HG03108 (cell line): Measurements from ENCODE around the gene PRPF19.

Source experiments
- ATAC-seq: cut with Tn5 transposase; IDR thresholded peaks from one replicate; pipeline ENCODE4 v1.9.1; 2021; ENCODE audit warnings: moderate library complexity; ENCODE audit not compliant: unreplicated experiment

The PRPF19 gene

GRCh38 chr11:60876168-60876485 lies 30.3 kb downstream of the PRPF19 start:
- no peak for ATAC-seq

GRCh38 chr11:60875366-60876167 lies 30.8 kb downstream of the PRPF19 start:
- no peak for ATAC-seq

GRCh38 chr11:60874421-60875365 lies 31.7 kb downstream of the PRPF19 start:
- no peak for ATAC-seq

- ATAC-seq = no peak
Observed at GRCh38 chr11:60873533-60873932, 32.9 kb downstream of the PRPF19 start.

- no peak for ATAC-seq
Observed at GRCh38 chr11:60872961-60873524, 33.3 kb downstream of the PRPF19 start.

- ATAC-seq = no peak
Observed at GRCh38 chr11:60872124-60872960, 34.0 kb downstream of the PRPF19 start.

DNA sequence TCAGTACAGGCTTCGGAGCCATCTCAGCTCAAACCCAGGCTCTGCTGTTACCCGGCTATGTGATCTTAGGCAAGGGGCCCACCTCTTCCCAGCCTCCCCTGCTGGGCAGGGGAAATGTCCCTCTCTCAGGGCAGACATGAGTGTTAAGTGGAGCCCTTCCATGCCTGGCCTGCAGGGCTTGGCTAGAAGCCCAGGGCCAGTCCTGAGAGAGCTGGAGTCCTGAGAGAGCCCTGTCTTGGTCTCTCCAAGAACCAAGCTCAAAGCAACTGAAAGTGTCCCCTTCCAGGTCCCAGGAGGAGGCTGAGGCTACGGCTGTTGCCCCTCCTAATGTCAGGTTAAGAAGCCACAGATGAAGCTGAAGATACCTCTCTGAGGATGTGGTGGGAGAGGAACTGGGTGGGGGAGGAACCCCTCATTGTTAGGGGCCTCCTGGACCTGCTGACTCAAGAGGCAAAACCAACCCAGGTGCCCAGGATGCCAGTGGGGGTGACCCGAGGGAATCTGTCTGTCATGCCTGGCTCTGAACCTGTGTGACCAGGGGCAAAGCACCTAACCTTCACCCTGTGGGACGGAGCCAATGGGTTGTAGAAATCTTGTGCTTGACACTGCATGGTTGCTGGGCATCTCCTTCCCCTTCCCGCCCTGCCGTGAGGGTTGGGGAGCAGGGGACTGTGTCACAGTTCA lies 34.9 kb downstream of the PRPF19 start:
- ATAC-seq = no peak

DNA sequence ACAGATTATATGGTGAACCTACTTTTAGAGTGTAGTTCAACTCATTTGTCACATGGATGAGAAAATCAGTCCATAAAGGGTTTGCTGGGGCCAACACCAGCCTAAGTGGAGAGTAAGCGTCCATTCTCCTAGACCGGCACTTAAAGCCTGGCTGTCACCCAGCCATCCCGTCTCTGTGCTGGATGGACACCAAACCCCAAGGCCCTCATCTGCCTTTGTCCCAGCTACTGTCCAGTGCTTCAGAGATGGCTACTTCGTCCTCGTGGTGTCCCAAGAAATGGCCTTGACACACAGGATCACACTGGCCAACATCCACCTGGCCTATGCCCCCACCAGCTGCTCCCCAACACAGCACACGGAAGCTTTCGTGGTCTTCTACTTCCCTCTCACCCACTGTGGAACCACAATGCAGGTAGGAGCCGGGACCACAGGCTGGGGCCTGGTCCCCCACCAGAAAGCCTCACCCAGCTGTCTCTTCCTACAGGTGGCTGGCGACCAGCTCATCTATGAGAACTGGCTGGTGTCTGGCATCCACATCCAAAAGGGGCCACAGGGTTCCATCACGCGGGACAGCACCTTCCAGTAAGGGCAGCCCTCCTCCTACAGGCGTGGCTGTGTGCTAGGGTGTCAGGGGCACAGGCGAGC lies 35.5 kb downstream of the PRPF19 start:
- no peak for ATAC-seq

DNA sequence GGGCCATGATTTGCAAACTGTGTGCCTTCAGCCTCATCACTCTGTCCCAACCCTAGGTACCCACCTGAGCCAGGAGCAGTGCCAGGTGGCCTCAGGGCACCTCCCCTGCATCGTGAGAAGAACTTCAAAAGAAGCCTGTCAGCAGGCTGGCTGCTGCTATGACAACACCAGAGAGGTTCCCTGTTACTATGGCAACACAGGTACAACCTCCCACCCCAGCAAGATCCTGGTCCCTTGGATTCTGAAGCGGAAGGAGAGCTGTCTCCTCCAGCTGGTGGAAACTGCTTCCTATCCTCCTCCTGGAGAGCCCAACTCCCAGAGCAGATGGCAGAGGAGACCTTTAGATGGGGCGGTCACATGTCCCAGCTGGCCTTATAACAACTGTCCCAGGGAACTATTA lies 36.1 kb downstream of the PRPF19 start:
- no peak for ATAC-seq

GRCh38 chr11:60869451-60869825 lies 36.9 kb downstream of the PRPF19 start:
- ATAC-seq = no peak

- ATAC-seq = no peak
Observed at GRCh38 chr11:60868682-60869450, 37.5 kb downstream of the PRPF19 start.

DNA sequence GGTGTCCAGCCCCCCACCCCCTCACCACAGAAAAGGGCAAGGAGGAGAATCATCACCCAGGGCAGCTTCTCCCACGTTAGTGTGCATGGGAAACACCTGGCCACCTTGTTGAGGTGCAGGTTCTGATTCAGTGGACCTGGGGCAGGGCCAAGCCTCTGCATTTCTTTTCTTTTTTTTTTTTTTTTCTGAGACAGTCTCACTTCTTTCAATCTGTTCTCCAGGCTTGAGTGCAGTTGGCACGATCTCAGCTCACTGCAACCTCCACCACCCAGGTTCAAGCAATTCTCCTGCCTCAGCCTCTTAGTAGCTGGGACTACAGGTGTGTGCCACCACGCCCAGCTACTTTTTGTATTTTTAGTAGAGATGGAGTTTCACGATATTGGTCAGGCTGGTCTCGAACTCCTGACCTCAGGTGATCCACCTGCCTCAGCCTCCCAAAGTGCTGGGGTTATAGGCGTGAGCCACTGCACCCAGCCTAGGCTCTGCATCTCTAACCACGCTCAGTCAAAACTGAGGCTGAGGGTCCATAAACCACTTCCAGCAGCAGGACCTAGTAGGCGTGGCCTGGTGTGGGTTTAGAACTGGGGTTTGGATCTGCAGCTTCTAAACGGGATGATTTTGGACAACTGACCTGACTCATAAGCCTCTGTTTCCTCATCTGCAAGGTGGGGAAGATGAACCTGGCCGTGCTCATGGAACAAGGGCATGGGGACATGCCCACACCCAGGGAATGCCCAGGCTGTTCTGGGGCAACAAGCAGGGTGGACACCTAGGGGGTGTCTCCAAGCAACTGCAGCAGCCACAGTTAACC lies 38.3 kb downstream of the PRPF19 start:
- ATAC-seq = no peak

DNA sequence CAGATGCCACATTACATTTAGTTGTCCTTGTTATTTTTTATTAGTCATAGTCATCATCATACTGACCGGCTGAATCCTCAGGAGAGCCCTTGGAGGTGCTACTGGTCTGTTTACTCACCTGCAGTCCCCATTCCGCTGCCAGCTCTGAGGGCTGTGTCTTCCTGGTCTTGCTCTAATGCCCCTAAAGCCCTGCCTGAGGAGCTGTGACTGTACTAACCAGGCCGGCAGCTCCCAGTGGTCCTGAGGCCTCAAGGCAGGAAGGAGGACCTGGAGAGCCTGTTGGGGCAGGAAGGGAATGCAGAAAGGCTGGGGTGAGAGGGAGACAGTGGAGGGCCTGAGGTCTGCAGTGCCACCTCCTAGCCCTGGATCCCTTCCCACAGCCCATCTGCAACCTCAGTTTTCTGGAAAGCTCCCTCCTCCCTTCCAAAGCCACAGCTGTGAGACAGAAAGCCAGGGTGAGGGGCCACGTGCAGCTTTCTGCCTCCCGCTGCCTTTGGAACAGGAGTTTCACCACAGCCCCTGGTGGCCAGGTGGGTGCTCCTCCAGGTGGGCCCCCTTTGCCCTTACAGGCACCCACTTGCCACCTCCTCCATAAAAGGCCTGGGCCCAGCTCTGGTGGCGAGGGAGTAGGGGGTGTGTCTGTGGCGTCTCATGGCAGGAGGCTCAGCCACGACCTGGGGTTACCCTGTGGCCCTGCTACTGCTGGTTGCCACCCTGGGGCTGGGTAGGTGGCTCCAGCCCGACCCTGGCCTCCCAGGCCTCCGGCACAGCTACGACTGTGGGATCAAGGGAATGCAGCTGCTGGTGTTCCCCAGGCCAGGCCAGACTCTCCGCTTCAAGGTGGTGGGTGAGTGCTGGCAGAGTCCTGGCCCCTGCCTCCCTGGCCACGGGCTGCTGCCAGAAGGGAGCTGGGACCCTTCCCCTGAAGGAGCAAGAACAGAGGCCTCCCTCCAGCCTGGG lies 39.2 kb downstream of the PRPF19 start, which contains the start of gene ZP1:
Gene ZP1 (plus strand): TSS at position 632 of the 960 bp plus-strand sequence. CDS start 20 bp downstream, at position 652.
- ATAC-seq = no peak

- no peak for ATAC-seq
Observed at GRCh38 chr11:60864856-60865513, 41.4 kb downstream of the PRPF19 start.

DNA sequence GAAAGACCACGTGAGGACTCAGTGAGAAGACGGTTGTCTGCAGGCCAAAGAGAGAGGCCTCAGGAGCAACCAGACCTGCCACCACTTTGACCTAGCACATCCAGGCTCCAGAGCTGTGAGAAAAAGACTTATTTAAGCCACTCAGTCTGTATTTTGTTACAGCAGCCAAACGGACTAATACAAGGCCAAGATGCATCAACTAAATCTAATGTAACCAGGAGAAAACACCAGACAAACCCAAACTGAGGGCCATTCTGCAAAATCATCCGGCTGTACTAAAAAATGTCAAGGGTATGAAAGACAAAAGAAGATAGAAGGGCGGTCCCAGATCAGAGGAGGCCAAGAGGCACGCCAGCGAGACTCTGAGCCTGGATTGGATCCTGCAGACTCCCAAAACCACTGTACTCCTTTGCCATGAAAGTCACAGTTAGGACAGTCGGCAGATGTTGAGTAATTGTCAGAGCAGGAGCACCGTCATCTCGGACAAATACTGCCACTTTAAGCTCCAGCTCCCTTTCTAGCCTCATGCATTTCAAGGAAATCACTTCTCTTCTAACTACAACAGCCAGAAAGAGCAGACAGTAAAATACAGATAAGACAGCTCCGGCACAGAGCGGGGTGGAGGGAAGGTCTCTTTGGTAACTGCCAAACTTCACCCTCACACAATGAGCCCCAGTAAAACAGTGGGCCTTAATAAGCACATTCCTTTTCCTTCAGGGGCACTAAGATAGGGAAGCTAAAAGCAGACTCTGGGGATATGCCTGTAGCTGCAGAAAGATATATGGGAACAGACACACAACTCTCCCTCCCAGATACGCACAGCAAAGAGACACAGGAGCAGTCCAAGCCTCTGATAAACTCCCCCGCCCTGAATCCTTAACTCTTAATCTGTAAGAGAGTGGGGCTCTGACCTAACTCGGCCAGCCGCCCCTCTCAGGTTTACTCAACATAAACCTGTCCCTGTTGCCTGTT lies 42.5 kb downstream of the PRPF19 start:
- ATAC-seq = no peak
